ENCODE measurements around the gene F3.

The F3 gene

DNA sequence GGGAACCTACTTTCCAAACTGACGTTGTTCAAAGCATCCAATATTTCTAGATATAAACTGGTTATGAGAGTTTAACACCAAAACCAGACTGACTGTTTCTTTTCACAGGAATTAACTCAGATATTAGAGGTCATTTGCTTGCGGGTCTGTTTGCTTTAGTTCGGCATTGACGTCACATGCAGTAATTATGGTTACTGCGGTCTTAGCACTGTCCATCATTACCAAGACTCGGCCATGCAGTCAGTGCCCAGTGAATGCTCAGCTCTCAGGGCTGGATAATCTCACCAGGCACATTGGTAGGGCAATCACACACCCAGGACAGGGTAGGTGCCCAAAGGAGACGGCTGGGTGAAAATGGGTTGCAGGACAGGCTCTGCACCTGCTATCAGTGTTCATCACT, 9.9 kb upstream of the F3 start:
- no peak for DNase-seq

- no peak for DNase-seq
These were observed 9.3 kb upstream of the F3 start for GRCh38 chr1:94550800-94551241.

DNA sequence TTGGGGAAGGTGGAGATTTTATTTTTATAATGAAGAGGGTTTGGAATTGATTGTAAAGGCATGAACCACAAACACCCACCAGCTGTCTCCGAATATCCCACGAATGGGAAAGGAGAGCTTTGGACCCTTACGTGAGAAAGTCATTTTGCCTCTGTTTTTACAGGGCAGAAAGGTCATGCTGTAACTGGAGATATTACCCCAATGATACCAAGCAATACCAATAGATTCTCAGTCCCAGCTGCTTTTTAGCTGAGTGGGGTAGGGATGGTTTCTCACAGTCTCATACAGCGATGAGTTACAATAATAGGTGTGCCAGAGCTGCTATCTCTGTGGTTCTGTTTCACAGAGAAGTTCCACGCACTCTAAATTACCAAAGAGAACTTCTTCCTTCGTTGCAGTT, 8.8 kb upstream of the F3 start:
- no peak for DNase-seq

DNA sequence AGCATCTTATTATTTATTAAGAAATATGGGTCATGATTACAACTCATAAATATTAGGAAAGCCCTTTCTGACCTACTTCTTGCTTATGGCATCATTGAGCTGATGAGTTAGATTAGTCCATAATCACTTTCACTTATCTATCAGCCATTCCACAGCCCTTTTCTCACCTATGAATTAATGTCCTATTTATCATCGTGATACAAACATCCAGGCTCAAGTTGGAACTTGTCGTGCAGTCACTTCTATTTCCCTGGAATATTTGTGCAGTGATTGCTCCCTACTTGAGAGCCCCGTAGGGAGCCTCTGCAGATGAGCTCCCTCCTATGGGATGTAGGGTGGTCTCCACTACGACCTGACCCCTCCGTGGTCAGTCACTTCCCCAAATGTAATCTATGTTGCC, 8.1 kb upstream of the F3 start:
- DNase-seq = no peak

DNA sequence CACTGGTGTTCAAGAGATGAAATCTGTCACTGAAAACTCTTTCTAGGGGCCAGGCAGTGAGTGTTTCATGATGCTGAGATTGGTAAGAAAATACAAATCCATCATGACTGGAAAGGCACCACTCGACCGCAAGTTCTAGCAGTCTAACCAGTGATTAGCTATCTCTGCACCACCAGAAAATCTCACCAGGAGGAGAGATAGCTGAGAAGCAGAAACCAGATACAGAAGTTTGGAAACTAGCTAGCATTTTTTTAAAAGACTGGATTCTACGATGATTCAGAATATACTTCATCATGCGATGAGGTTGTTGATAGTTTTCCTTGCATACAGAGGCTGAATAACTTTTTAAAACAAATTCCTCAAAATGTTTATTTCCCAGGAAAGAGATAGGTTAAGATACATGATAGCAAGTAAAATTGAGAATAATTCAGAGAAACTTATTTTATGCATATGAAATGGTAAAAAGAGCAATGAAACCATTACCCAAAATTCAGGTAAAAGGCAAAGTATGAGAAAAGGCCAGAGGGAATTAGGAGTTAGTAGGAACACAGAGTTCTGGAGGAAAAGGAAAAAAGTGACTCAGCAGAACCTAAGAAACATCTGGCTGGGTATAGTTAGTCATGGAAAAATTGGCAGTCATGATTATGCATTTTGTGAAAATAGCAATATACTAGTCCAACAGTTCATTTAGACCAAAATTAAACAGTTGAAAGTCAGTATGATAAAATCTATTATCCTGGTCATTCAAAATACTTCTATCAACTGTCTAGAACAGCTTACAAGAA, 3.3 kb upstream of the F3 start:
- DNase-seq = no peak

DNA sequence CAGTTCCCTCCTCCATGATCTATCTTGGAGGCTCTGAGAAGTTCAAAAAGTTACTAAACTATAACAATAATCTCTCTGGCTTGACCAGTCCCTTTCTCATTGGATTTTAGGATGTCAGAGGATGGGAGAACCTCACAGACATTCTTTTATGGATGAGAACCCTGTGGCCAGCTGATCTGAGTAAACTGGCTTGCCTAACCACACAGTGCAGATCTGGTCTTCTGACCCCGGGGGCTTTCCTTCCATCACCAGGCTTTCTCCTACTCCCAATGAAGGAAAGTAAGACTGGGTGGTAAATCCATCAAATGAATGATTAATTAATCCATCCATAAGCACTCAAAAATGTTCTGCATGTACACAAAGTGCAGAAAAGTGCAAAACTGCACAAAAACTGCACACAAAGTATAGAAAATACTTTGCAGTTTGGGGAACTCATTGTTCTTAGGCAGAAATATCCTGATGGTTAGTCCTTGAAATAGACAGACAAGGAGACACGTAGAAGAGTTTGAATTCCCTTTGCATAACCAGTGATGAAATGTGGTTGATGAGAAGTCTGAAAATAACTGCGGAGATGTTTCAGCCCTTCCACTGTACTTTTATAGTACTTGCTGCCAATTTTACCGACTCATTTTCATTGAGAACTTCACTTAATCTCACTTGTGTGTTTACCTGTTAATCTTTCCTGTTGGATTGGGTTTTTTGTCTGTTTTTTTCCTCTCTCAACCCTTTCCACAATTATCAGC, 2.5 kb upstream of the F3 start:
- no peak for DNase-seq

- DNase-seq = no peak
These were observed 1.4 kb upstream of the F3 start for GRCh38 chr1:94543001-94543400.

DNA sequence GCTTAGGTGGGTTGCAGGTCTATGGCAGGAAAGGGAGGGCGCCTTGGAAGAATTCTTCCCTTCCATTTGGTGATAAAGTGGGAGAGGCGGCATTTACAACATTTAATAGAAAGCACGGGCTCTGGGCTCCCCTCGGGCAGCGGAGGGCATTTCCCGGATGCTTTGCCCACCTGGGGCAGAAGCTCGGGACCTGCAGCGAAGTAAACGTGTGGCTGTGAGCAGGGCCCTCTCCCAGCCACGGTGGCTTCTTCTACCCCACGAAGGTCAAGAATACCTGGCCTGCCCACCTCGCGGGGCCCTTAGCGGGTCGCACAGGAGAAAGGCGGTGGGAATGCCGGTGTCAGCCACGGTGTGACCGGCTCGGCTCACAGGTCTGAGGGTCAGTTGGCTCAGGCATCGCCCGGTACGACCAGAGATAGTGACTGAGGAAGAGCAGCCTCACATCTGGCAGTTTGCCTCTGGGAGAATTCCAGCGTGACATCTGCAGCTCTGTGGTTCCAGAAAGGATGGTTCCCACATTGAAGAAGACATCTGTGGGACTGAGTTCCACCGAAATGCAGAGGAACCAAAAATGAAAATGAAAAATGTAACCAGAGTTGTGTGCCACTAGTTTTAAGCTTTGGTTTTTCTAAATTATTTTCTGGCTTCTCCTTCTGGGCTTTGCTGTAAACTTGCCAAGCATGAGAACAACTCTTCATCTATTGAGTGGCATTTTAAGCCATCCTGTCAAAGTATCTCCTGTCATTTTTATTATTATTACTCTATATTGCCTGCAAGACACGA, 720 bp upstream of the F3 start:
- peak in 1 of 2 experiments; percentile 19 for DNase-seq

DNA sequence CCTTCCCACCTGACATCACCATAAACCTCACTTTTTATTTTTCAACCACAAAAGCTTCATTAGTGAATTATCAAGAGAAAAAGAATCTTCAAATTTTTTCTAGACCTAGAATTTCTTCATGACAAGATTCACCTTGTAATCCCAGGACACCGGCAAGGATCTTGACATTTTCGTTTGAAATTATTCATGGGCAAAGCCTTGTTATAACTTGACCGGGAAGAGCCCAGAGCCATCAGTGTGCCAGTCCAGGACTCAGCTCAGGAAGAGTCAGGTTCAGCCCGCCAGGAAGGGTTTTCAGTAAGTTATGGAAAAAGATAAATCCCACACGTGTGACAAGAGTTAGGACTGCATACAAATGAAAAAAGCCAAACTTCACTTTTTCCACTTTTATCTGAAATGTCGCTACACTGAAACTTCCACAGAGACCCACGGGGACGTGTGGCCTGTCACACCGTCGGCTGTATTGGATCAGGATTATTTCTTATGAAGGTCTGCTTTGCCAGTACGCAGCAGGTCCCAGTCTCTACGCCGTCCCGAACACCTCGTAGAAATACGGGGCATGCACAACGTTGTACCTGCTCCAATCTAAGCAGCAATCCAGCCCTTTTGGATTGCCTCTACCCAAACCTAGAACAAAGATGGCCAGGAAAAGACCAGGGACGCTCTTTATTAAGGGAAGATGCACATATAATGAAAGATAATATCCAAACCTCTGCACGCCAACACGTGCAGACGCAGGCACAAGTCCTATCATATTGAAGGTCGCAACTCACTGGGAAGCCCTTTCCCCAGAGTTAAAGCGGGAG, 916 bp downstream of the F3 start:
- DNase-seq = no peak

DNA sequence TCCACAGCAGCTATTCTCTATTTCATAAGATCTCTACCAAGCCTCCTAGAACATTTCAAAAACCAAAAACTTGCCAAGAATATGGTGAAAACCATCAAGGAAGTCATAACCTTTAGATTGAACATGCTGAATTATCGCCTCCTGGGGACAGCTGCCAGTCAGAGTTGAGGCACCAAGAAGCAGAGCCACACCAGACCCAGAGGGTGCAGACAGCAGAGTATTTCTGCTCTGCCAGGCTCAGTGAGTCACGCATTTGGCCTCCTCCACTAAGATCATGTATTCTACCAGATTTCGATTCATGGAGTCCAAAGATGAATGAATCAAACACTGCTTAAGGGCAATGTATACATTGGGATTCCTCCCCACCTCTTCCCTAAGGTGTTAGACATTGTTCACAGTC, 2.1 kb downstream of the F3 start:
- no peak for DNase-seq

GRCh38 chr1:94538243-94538827, 3.2 kb downstream of the F3 start:
- DNase-seq = no peak

GRCh38 chr1:94537254-94537653, 4.3 kb downstream of the F3 start:
- DNase-seq = no peak

DNA sequence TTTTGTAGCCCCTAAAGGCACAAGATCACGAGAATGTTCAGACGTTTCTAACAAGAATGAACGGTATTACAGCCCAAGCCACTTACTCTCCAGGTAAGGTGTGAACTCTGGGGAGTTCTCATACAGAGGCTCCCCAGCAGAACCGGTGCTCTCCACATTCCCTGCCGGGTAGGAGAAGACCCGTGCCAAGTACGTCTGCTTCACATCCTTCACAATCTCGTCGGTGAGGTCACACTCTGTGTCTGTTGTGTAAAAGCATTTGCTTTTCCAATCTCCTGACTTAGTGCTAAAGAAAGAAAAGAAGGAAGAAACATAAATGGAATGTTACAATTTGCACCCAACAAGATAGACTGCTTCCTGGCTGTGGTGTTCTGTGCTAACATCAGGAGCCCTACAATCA, 5.7 kb downstream of the F3 start:
- DNase-seq = no peak

GRCh38 chr1:94535095-94535494, 6.5 kb downstream of the F3 start:
- no peak for DNase-seq

DNA sequence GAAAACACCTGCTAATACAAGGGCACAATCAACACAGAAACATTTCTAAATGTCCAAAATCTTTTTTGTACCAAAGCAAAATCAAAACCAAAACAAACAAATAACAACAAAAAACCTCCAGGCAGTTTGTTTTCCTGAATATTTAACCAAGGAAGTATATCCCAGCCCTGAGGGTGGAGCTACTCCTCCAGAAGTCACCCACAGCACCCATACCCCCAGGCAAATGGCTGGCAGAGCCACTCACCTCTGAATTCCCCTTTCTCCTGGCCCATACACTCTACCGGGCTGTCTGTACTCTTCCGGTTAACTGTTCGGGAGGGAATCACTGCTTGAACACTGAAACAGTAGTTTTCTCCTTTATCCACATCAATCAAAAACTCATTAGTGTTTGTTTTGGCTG, 9.5 kb downstream of the F3 start:
- DNase-seq = no peak

- DNase-seq = no peak
These were observed 9.9 kb downstream of the F3 start for GRCh38 chr1:94531664-94532063.

DNA sequence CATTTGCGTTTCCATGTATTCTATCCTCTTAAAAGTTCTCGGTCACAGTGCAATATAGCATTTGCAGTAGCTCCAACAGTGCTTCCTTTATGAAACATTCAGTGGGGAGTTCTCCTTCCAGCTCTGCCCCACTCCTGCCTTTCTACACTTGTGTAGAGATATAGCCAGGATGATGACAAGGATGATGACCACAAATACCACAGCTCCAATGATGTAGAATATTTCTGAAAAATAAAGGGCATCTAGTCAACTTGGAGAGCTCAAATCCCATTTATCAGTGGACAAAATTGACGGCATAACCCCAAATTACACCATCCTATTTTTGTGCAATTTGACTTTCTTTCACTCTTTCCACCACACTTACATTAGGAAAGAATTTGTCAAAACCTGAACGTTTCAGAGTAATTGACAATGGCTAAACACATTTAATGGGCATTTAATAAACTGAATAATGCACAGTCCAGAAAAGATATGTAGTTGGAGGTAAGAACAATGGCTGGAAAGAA, 11.1 kb downstream of the F3 start:
- no peak for DNase-seq

GRCh38 chr1:94529416-94529815, 12.1 kb downstream of the F3 start:
- no peak for DNase-seq

DNA sequence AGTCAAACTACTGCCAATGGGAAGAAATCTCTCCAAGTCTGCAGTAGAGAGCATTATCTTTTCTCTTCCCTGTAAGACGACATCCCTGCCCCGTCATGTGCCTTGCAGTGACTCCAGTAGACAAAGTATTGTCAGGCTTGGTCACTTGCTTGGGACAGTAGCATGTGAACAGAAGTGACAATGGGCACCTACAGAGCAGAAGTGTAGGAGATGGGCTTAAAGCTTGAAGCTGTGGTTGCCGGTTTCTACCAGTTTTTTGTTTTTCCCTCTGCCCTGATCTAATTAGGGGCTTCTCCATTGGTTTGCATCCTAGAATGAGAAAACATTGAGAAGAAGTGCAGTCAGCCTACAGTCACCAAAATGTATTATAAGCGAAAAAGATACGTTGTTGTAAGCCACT, 12.7 kb downstream of the F3 start:
- DNase-seq = no peak

DNA sequence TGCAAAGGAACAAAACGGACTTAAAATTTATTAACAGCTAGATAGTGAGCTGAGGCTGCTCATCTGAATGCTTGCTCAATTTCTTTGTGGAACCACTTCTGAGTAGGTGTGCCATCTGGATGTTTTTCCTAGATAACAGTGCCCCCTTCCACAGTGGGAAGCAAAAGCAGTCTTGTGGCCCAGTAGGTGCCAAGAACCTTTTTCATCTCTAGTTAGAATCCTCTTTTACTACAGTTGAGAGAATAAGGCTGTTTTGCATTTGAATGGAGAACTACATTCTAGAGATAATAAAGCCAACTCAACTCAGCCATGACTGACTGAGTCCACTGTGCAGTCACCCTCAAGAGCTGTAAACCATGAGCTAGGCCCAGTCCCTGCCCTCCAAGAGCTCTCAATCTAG, 13.3 kb downstream of the F3 start:
- DNase-seq = no peak

GRCh38 chr1:94527447-94528031, 14.0 kb downstream of the F3 start:
- DNase-seq = no peak
